GM18517 (cell line): Measurements from ENCODE around the gene UGT2B7.

Experiments
- ATAC-seq: cut with Tn5 transposase; IDR thresholded peaks from one replicate; pipeline ENCODE4 v1.9.1; 2021; ENCODE audit warnings: mild to moderate bottlenecking, moderate library complexity; ENCODE audit not compliant: unreplicated experiment

Gene UGT2B7

DNA sequence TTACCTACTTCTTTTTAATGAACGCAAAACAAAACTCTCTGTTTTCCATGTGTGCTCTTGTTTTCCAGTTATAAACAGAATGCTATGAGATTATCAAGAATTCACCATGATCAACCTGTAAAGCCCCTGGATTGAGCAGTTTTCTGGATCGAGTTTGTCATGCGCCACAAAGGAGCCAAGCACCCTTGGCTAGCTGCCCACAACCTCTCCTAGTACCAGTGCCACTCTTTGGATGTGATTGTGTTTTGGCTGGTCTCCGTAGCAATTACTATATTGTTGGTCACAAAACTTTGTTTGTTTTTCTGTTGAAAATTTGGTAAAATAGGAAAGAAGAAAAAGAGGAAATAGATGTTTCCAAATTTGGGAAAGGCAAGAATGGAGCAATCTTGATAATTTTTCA lies 51.1 kb downstream of the UGT2B7 start:
- no peak for ATAC-seq

- ATAC-seq, result no peak
Observed at GRCh38 chr4:69154021-69154420, 57.7 kb downstream of the UGT2B7 start.

- no peak for ATAC-seq
Observed at GRCh38 chr4:69156913-69157312, 60.6 kb downstream of the UGT2B7 start.
